H9 (cell line): ENCODE measurements around the gene SMC5. TPM values are rescaled to one million over a fixed set of nuclear protein-coding genes. Genes with fewer than 3 reads are reported as not detected.

ENCODE experiments used
- DNase-seq: peaks from one replicate; pipeline ENCODE4 v3.0.0-alpha.2; 2017
- H2AFZ ChIP-seq: one replicate; pipeline ENCODE4 v1.6.1; 2013; ENCODE audit warnings: mild to moderate bottlenecking, low read length, control low read depth, moderate library complexity
- H2AK5ac ChIP-seq: 2 replicates; pipeline ENCODE4 v1.6.1; 2013; ENCODE audit warnings: low read length, control low read depth, mixed read lengths; ENCODE audit not compliant: insufficient read length
- H2BK120ac ChIP-seq: one replicate; pipeline ENCODE4 v1.6.1; 2013; ENCODE audit warnings: low read depth, mild to moderate bottlenecking, low read length, control low read depth, inconsistent platforms; ENCODE audit not compliant: poor library complexity, severe bottlenecking
- H2BK12ac ChIP-seq: 2 replicates; pipeline ENCODE4 v1.6.1; 2013; ENCODE audit warnings: low read length, control low read depth, mixed read lengths, low read depth; ENCODE audit not compliant: insufficient read length
- H2BK15ac ChIP-seq: 2 replicates; pipeline ENCODE4 v1.6.1; 2013; ENCODE audit warnings: low read depth, low read length, control low read depth
- H2BK20ac ChIP-seq: one replicate; pipeline ENCODE4 v1.6.1; 2013; ENCODE audit warnings: low read depth, mild to moderate bottlenecking, low read length, control low read depth, inconsistent platforms; ENCODE audit not compliant: poor library complexity, severe bottlenecking
- H2BK5ac ChIP-seq: 2 replicates; pipeline ENCODE4 v1.6.1; 2013; ENCODE audit warnings: low read length, control low read depth, mixed read lengths; ENCODE audit not compliant: insufficient read length
- H3K14ac ChIP-seq: 2 replicates; pipeline ENCODE4 v1.6.1; 2013; ENCODE audit warnings: low read length, control low read depth; ENCODE audit not compliant: insufficient read depth
- H3K18ac ChIP-seq: 2 replicates; pipeline ENCODE4 v1.6.1; 2013; ENCODE audit warnings: low read depth, mild to moderate bottlenecking, mixed read lengths, low read length, control low read depth; ENCODE audit not compliant: insufficient read length
- H3K23ac ChIP-seq: 2 replicates; pipeline ENCODE4 v1.6.1; 2013; ENCODE audit warnings: low read length, control low read depth, mixed read lengths, low read depth; ENCODE audit not compliant: insufficient read length
- H3K23me2 ChIP-seq: 2 replicates; pipeline ENCODE4 v1.6.1; 2013; ENCODE audit warnings: low read depth, mild to moderate bottlenecking, mixed read lengths, low read length, control low read depth; ENCODE audit not compliant: insufficient read length, poor library complexity, severe bottlenecking
- H3K27ac ChIP-seq: 2 replicates; pipeline ENCODE4 v1.5.1; 2013; ENCODE audit warnings: low read length, control low read depth, mixed read lengths, low read depth; ENCODE audit not compliant: insufficient read length
- H3K27me3 ChIP-seq: 2 replicates; pipeline ENCODE4 v1.6.1; 2013; ENCODE audit warnings: low read length, control low read depth, inconsistent platforms; ENCODE audit not compliant: insufficient read depth
- H3K4ac ChIP-seq: 2 replicates; pipeline ENCODE4 v1.6.1; 2013; ENCODE audit warnings: low read depth, mild to moderate bottlenecking, control low read depth, inconsistent platforms, low read length, moderate library complexity
- H3K4me1 ChIP-seq: 2 replicates; pipeline ENCODE4 v1.6.1; 2013; ENCODE audit warnings: low read length, control low read depth, inconsistent platforms; ENCODE audit not compliant: insufficient read depth
- H3K4me2 ChIP-seq: 2 replicates; pipeline ENCODE4 v1.6.1; 2013; ENCODE audit warnings: low read length, control low read depth, mixed read lengths; ENCODE audit not compliant: insufficient read length, insufficient read depth
- H3K56ac ChIP-seq: 2 replicates; pipeline ENCODE4 v1.6.1; 2013; ENCODE audit warnings: low read depth, mild to moderate bottlenecking, mixed read lengths, low read length, control low read depth; ENCODE audit not compliant: insufficient read length
- H3K79me1 ChIP-seq: 2 replicates; pipeline ENCODE4 v1.6.1; 2013; ENCODE audit warnings: low read depth, mild to moderate bottlenecking, moderate library complexity, low read length, control low read depth, inconsistent platforms; ENCODE audit not compliant: insufficient read depth, poor library complexity, severe bottlenecking
- H3K79me2 ChIP-seq: 2 replicates; pipeline ENCODE4 v1.6.1; 2013; ENCODE audit warnings: low read length, control low read depth, inconsistent platforms; ENCODE audit not compliant: insufficient read depth
- H3K9ac ChIP-seq: 2 replicates; pipeline ENCODE4 v1.6.1; 2013; ENCODE audit warnings: low read length, control low read depth, mixed read lengths; ENCODE audit not compliant: insufficient read length; ENCODE audit errors: extremely low read depth
- H3K9me3 ChIP-seq: one replicate; pipeline ENCODE4 v1.6.1; 2013; ENCODE audit warnings: low read depth, low read length, inconsistent platforms; ENCODE audit not compliant: control insufficient read depth
- H3T11ph ChIP-seq: one replicate; pipeline ENCODE4 v1.6.1; 2013; ENCODE audit warnings: mild to moderate bottlenecking, low read length, control low read depth, inconsistent platforms
- H4K20me1 ChIP-seq: one replicate; pipeline ENCODE4 v1.6.1; 2013; ENCODE audit not compliant: control insufficient read depth, insufficient read length, insufficient read depth
- H4K5ac ChIP-seq: 2 replicates; pipeline ENCODE4 v1.6.1; 2013; ENCODE audit warnings: low read depth, mild to moderate bottlenecking, mixed read lengths, low read length, control low read depth; ENCODE audit not compliant: insufficient read length
- H4K8ac ChIP-seq: replicated peaks from 2 replicates; pipeline ENCODE4 v1.6.1; 2013; ENCODE audit warnings: low read length, control low read depth, mixed read lengths, low read depth; ENCODE audit not compliant: insufficient read length
- H4K91ac ChIP-seq: 2 replicates; pipeline ENCODE4 v1.6.1; 2013; ENCODE audit warnings: low read depth, mild to moderate bottlenecking, moderate library complexity, mixed read lengths, low read length, control low read depth; ENCODE audit not compliant: insufficient read length
- H3K27ac Mint-ChIP-seq, 3 experiments: 2 replicates in 2 of 3; 3 replicates in 1 of 3; pipeline ENCODE4 v1.8.0; 2020 to 2021; ENCODE audit warnings: mixed read lengths in 3 of 3, mild to moderate bottlenecking in 1 of 3, moderate library complexity in 1 of 3
- H3K27me3 Mint-ChIP-seq: 2 replicates; pipeline ENCODE4 v1.8.0; 2021; ENCODE audit warnings: low read depth, mild to moderate bottlenecking, moderate library complexity, mixed read lengths
- H3K36me3 Mint-ChIP-seq, 3 experiments: 2 replicates in 2 of 3; 3 replicates in 1 of 3; pipeline ENCODE4 v1.8.0; 2020 to 2021; ENCODE audit warnings: low read depth in 3 of 3, mixed read lengths in 3 of 3; ENCODE audit not compliant: insufficient read depth in 1 of 3
- H3K4me1 Mint-ChIP-seq, 2 experiments: 2 replicates each; pipeline ENCODE4 v1.8.0; 2020; ENCODE audit warnings: mixed read lengths in 2 of 2
- H3K4me3 Mint-ChIP-seq, 2 experiments: 2 replicates in 1 of 2; 3 replicates in 1 of 2; pipeline ENCODE4 v1.8.0; 2020 to 2021; ENCODE audit warnings: mild to moderate bottlenecking in 2 of 2, mixed read lengths in 2 of 2, moderate library complexity in 1 of 2
- H3K9me3 Mint-ChIP-seq, 2 experiments: 2 replicates in 1 of 2; 3 replicates in 1 of 2; pipeline ENCODE4 v1.8.0; 2020; ENCODE audit warnings: mild to moderate bottlenecking in 2 of 2, mixed read lengths in 2 of 2, moderate library complexity in 1 of 2
- CTCF ChIP-seq: fragments of 200-600 bp; sonication (generic); conservative IDR thresholded peaks from 3 replicates; pipeline ENCODE4 v1.8.0; 2021; ENCODE audit warnings: antibody characterized with exemption, mild to moderate bottlenecking
- WGBS: extraction: QIAGEN DNeasy Blood & Tissue Kit; methylation state at CpG from one replicate; pipeline ENCODE4 v1.1.7; 2013; ENCODE audit warnings: missing lambda C conversion rate, low lambda C conversion rate, mixed read lengths; ENCODE audit not compliant: insufficient read length; ENCODE audit errors: extremely low coverage; 5-methylcytosine and 5-hydroxymethylcytosine counted together
- total RNA-seq: library from RNA; stranded (reverse); gene quantifications from 2 replicates; pipeline ENCODE4 v1.2.1, GENCODE V29; 2021

Gene SMC5
- total RNA-seq, 1 experiment from 2014 or later = 29.6 TPM

- Mint-ChIP-seq H3K36me3 (peaks cover 12 to 45% (median 23%) of the 10 kb centered on the region in 3 experiments; a peak in 6 of 7 replicates), H3K4me3 (no peak overlapping the region), H3K27me3 (no peaks in the 10 kb centered on the region), H3K9me3 (no peaks in the 10 kb centered on the region), H3K27ac (no peak overlapping the region), H3K4me1 (no peaks in the 10 kb centered on the region)
- H2BK5ac ChIP-seq = no peak overlapping the region
- H3K14ac ChIP-seq = no peak overlapping the region
- H3K79me2 ChIP-seq = no peaks in the 10 kb centered on the region
- no peaks in the 10 kb centered on the region for H3K4me1 ChIP-seq
- no peak overlapping the region for H3K4ac ChIP-seq
- no peaks in the 10 kb centered on the region for H3K23me2 ChIP-seq
- no peak overlapping the region for H3T11ph ChIP-seq
- no peak overlapping the region for H3K56ac ChIP-seq
- H3K9me3 ChIP-seq = no peaks in the 10 kb centered on the region
- H2AK5ac ChIP-seq = no peak overlapping the region
- H2BK12ac ChIP-seq = no peak overlapping the region
- no peak overlapping the region for H3K18ac ChIP-seq
- H3K27me3 ChIP-seq = no peaks in the 10 kb centered on the region
- no peak overlapping the region for H4K8ac ChIP-seq
- H2BK120ac ChIP-seq = no peak overlapping the region
- H3K9ac ChIP-seq = no peak overlapping the region
- no peak overlapping the region for H2BK15ac ChIP-seq
- TF ChIP-seq CTCF = peak; percentile 69
- H4K5ac ChIP-seq = no peak overlapping the region
- no peak overlapping the region for H2AFZ ChIP-seq
- peak; percentile 36 for DNase-seq
- no peak overlapping the region for H3K23ac ChIP-seq
- H3K79me1 ChIP-seq = no peaks in the 10 kb centered on the region
- H4K91ac ChIP-seq = no peak overlapping the region
- no CpG with 5 or more reads among the region's 6 CpGs for WGBS
- H4K20me1 ChIP-seq = no peaks in the 10 kb centered on the region
- no peak overlapping the region for H2BK20ac ChIP-seq
- no peak overlapping the region for H3K4me2 ChIP-seq
- no peak overlapping the region for H3K27ac ChIP-seq
Measured at GRCh38 chr9:70318002-70318401, 59.2 kb downstream of the SMC5 start.
